Measurements from ENCODE around the gene GGTA1. TPM values are rescaled to one million over a fixed set of nuclear protein-coding genes. Genes with fewer than 3 reads are reported as not detected.
A peak's percentile ranks its signal among the peaks of the same experiment; 100 is the strongest.

The GGTA1 gene
- total RNA-seq, 4 donors from 2014 or later: 5.6 to 18.7 (median 9.5) TPM

DNA sequence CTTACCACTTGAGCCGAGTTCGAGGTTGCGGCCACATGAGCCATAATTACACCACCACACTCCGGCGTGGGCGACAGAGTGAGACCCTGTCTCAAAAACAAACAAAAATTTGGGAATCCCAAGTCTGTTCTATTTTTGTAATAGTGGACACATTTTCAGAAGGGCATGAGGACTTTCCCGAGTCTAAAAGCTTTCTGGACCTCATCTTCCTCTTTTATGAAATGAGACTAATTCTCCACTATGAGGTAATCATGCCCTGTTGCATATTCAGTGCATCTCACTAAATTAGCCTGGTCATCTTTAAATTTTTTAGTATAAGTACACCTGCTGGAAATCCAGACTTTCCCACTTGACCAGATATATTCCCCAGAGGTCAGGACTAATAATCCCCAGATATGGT is 55.7 kb downstream of the GGTA1 start:
- DNase-seq (ENCODE audit: extremely low spot score): no peak
- peaks cover 0 to 6% (median 0%) of the 10 kb centered on the region in 4 donors for H3K4me1 ChIP-seq
- no peak overlapping the region for H3K4me3 ChIP-seq
- no peaks in the 10 kb centered on the region for H3K9me3 ChIP-seq
- H3K27ac ChIP-seq (replicated peaks in 1 of 4): no peak overlapping the region
- H3K27me3 ChIP-seq: no peaks in the 10 kb centered on the region
- intact Hi-C loops (cut with DNase I): no loop called here
- no peaks in the 10 kb centered on the region for H3K36me3 ChIP-seq
- 94% methylated on average over 7 of the region's 7 CpGs for WGBS
- TF ChIP-seq EP300 (IDR thresholded peaks at IDR 0.05) (no peak), POLR2A (IDR thresholded peaks at IDR 0.05; ENCODE audit: low read depth) (no peak), POLR2AphosphoS5 (IDR thresholded peaks at IDR 0.05) (no peak)
- TF ChIP-seq, protein P1, sequence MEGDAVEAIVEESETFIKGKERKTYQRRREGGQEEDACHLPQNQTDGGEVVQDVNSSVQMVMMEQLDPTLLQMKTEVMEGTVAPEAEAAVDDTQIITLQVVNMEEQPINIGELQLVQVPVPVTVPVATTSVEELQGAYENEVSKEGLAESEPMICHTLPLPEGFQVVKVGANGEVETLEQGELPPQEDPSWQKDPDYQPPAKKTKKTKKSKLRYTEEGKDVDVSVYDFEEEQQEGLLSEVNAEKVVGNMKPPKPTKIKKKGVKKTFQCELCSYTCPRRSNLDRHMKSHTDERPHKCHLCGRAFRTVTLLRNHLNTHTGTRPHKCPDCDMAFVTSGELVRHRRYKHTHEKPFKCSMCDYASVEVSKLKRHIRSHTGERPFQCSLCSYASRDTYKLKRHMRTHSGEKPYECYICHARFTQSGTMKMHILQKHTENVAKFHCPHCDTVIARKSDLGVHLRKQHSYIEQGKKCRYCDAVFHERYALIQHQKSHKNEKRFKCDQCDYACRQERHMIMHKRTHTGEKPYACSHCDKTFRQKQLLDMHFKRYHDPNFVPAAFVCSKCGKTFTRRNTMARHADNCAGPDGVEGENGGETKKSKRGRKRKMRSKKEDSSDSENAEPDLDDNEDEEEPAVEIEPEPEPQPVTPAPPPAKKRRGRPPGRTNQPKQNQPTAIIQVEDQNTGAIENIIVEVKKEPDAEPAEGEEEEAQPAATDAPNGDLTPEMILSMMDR (IDR thresholded peaks at IDR 0.05): no peak

DNA sequence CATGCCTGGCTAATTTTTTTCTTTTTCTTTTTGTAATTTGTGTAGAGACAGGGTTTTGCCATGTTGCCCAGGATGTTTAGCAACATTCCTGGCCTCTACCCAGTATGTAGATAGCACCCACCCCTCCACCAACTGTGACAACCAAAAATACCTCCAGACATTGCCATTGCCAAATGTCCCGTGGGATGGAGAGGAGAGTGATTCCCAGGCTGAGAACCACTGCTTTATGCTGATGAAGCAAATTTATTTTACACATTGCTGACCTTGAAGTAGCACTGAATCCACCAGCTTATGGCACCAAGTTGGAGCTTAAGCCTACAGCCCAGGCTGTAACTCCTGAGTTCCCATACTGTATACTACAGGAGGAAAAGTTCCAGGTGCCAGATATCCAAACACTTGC is 58.5 kb downstream of the GGTA1 start:
- Histone ChIP-seq H3K27ac (replicated peaks in 1 of 4) (no peak overlapping the region), H3K9me3 (no peaks in the 10 kb centered on the region), H3K4me1 (peaks cover 0 to 6% (median 0%) of the 10 kb centered on the region in 4 donors), H3K36me3 (no peaks in the 10 kb centered on the region), H3K27me3 (no peaks in the 10 kb centered on the region), H3K4me3 (no peak overlapping the region)
- TF ChIP-seq POLR2A (IDR thresholded peaks at IDR 0.05; ENCODE audit: low read depth) (no peak), EP300 (IDR thresholded peaks at IDR 0.05) (no peak), POLR2AphosphoS5 (IDR thresholded peaks at IDR 0.05) (no peak)
- TF ChIP-seq, protein P1 (IDR thresholded peaks at IDR 0.05): no peak
- DNase-seq (ENCODE audit: extremely low spot score): no peak
- intact Hi-C loops (cut with DNase I): no loop called here
- WGBS: 89% methylated on average over 1 of the region's 1 CpG

DNA sequence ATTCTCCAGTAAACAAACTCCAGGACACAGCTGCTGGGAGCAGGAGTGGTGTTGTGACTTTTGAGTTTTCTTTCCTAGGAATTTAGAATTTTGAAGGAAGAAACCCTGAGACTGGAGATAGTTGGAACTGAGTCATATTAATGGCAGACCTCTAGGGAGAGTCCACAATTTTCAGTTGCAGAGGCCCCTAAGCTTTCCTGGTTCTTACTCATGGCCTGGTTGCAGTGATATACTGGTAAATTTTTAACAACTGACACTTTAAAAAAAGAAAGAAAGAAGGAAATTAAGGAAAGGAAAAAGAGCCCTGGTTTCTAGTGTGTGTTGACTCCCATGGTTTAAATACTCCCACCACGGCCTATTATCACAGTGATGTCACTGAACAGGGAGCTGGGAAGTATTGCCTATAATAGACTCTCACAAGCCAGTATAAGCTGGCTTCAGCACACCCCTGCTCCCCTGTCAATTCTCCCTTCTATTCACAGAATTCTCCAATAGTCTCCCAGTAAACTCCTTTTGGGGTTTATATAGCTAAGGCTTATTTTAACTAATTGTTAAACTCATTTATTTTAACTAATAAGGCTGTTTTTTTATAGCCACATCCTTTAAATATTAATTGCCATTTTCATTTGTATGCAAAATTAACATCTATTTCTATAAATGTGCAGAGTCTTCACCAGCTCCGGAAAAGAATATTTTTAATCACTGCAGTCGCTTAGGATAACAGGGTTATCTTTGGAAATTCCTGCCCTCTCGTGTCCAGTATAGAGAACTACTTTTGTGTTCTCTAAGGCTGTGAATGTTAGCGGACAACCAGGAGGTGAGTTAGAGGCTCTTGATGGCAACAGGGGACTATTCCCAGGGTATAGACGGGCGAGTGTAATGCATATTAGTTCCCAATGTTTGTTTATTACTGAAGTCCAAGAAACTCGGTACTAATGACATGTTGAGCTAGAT is 59.7 kb downstream of the GGTA1 start:
- no peak for TF ChIP-seq POLR2A (IDR thresholded peaks at IDR 0.05; ENCODE audit: low read depth)
- TF ChIP-seq, protein P1 (IDR thresholded peaks at IDR 0.05): peak in 1 of 3 experiments; percentile 27
- Histone ChIP-seq H3K4me3 (no peak overlapping the region), H3K27me3 (no peaks in the 10 kb centered on the region), H3K4me1 (peaks cover 0 to 6% (median 0%) of the 10 kb centered on the region in 4 donors), H3K9me3 (no peaks in the 10 kb centered on the region), H3K36me3 (no peaks in the 10 kb centered on the region), H3K27ac (replicated peaks in 1 of 4) (no peak overlapping the region)
- intact Hi-C loops (cut with DNase I): no loop called here
- no peak for DNase-seq (ENCODE audit: extremely low spot score)
- 60% methylated on average over 8 of the region's 8 CpGs for WGBS

DNA sequence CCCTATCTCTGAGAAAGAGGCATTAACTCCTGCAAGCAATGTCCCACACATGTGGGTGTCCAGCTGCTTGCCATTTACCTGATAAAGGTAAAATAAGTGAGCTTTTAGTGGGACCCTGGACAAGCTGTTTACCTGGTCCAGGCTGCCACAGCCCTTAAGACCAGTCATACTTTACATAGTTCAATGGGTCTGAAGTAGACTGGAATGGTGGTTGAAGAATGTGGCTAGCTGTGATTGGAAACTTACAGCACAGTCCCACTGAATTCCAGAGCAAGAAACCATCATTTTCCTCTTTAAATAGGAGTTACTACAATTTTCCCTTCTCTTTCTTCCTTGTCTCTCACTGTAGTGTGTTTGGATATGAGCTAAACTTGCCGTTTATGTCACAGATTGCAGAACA is 60.6 kb downstream of the GGTA1 start:
- DNase-seq (ENCODE audit: extremely low spot score): no peak
- H3K27me3 ChIP-seq: no peaks in the 10 kb centered on the region
- no peak for TF ChIP-seq POLR2AphosphoS5 (IDR thresholded peaks at IDR 0.05)
- no peak for TF ChIP-seq POLR2A (IDR thresholded peaks at IDR 0.05; ENCODE audit: low read depth)
- TF ChIP-seq, protein P1 (IDR thresholded peaks at IDR 0.05): no peak
- TF ChIP-seq EP300 (IDR thresholded peaks at IDR 0.05): no peak
- no peaks in the 10 kb centered on the region for H3K9me3 ChIP-seq
- H3K27ac ChIP-seq (replicated peaks in 1 of 4): no peak overlapping the region
- H3K4me1 ChIP-seq: peaks cover 0 to 6% (median 0%) of the 10 kb centered on the region in 4 donors
- no peak overlapping the region for H3K4me3 ChIP-seq
- intact Hi-C loops (cut with DNase I): no loop called here
- WGBS: 70% methylated on average over 1 of the region's 1 CpG
- H3K36me3 ChIP-seq: no peaks in the 10 kb centered on the region
